HG03159 (cell line): ENCODE results near the gene DNAAF5.

ENCODE experiments used
- ATAC-seq: cut with Tn5 transposase; IDR thresholded peaks from one replicate; pipeline ENCODE4 v1.9.1; 2021; ENCODE audit warnings: mild to moderate bottlenecking, moderate library complexity; ENCODE audit not compliant: unreplicated experiment

DNAAF5 gene

DNA sequence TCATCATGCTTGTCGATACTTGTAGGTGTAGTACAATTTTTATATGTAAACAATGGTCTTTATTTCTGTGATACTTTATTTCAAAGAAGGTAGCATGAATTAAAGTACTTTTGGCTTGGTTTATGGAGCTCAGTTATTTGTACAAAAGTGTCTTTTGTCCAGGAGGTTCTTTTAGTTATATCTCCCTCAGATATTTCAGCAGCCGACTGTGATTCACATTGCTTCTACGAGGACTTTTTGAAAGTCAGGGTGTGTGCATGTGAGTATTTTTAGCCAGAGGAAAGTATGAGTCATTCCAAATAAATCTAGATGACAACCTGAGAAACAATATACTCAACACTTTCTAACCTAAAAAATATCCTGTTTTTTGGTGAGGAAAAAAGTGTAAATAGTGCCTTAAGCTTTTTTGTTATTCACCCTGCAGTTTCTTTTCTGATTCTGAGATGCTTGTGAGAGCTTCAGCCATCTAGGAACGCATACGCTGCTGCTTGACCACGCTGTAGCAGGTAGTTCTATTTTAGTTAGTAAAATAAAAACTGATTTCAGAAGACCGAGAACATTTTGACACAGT is 105.2 kb downstream of the DNAAF5 start:
- ATAC-seq = peak; percentile 78

DNA sequence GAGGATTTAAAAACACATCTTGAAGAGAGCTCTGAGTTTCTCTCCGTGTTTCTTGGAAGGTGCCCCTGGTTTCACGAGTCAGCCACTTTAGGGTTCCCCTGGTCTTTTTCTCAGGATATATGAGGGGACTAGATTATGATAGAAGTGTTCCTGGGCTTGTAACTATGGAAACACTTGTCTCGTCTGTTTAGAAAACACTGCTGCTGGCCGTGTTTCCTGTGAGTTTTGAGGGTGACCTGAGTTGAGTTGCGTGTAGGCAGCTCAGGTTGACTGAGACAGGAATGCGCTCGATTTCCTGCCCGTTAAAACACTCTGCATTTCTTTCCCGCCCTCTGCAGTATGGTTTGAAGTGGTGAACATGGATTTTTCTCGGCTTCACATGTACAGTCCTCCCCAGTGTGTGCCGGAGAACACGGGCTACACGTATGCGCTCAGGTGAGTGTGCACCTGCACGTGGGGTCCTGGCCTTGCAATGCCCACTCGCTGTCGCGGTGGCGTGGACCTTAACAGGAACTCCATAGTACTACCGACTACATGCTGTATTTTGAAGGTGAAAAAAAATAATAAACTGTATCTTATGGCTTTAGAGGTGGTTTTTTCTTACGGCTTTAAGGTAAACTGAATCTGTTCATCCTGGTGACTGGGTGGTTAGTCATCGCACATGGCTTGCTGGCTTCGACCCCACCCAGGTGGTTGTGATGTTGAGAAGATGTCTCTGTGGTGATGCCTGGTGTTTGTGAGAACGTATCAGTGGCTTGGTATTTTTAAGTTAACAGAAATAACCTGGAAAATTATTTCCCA is 105.9 kb downstream of the DNAAF5 start, which contains the start of gene SUN1:
TSS of gene SUN1 (plus strand) at position 310 of the 801 bp plus-strand sequence. CDS start at position 359, 49 bp downstream.
- peak; percentile 54 for ATAC-seq

DNA sequence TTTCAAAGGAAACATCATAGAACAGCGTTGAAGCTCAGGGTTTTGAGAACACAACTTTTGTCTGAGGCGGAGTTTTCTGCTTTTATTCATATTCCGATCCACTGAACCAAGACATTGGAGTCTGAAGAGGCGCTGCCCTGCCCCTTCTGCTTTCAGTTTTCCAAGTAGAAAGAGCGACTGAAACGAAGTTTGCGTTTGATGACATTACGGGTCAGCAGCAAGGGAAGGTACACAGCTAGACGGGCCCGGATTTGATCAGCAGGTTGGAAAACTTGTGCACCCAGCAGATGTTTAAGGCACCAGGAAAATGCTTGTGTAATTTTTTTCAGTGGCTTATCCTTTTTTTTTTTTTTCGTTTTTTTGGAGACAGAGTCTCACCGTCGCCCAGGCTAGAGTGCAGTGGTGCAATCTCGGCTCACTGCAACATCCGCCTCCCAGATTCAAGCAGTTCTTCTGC is 106.5 kb downstream of the DNAAF5 start:
- no peak for ATAC-seq

GRCh38 chr7:833601-834258 is 107.2 kb downstream of the DNAAF5 start:
- no peak for ATAC-seq

DNA sequence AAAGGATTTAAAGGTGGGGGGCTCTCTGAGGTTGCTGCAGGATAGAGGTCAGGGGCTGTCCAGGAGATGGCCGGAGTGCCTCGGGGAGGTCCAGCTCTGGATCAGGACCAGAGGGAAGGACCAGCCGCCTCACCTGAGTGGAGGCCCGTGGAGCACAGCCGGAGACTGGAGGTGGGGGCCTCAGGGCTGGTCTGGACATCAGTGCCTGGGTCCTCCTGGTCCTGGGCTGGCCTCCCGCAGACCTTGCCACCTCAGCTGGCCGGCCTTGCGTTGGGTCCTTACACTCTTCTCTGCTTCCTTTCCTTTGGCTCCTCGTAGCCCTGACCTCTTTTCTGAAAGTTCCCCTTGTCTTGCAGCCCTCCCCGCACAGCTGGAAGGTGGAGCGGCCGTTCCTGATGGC is 107.8 kb downstream of the DNAAF5 start:
- no peak for ATAC-seq

GRCh38 chr7:835021-835420 is 108.5 kb downstream of the DNAAF5 start:
- ATAC-seq = no peak

- no peak for ATAC-seq
Observed at GRCh38 chr7:835485-836401, 109.2 kb downstream of the DNAAF5 start.
